ENCODE results near the gene SCN10A.

DNA sequence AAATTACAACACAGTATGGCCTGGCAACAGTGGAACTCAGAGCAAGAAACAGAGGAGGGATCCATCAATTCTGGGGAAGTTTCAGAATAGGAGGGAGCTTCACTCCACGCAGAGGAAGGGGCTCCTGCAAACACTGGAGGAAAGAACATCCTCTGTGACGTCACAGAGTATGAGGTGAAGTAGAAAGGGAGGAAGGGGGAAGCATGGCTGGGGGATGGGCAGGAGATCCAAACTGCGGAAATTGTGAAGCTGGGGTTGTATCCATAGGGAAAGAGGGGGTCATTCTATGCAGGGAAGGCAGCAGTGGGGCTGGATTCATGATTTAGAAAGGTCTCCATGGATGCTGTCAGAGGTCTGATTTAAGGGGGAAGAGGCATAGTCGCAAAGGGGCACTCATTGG is 8.3 kb upstream of the SCN10A start:
- TF ChIP-seq, protein P1, sequence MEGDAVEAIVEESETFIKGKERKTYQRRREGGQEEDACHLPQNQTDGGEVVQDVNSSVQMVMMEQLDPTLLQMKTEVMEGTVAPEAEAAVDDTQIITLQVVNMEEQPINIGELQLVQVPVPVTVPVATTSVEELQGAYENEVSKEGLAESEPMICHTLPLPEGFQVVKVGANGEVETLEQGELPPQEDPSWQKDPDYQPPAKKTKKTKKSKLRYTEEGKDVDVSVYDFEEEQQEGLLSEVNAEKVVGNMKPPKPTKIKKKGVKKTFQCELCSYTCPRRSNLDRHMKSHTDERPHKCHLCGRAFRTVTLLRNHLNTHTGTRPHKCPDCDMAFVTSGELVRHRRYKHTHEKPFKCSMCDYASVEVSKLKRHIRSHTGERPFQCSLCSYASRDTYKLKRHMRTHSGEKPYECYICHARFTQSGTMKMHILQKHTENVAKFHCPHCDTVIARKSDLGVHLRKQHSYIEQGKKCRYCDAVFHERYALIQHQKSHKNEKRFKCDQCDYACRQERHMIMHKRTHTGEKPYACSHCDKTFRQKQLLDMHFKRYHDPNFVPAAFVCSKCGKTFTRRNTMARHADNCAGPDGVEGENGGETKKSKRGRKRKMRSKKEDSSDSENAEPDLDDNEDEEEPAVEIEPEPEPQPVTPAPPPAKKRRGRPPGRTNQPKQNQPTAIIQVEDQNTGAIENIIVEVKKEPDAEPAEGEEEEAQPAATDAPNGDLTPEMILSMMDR (IDR thresholded peaks at IDR 0.05; ENCODE audit: poor library complexity) = no peak
- TF ChIP-seq EZH2phosphoT487 (IDR thresholded peaks at IDR 0.05; ENCODE audit: low read depth, severe bottlenecking, unreplicated experiment) = no peak
- TF ChIP-seq EZH2 (IDR thresholded peaks at IDR 0.05; ENCODE audit: borderline replicate concordance) = no peak

Data from hepatocyte (in vitro differentiated cells).